Adrenal gland (tissue), 12 donors: ENCODE measurements around the gene NOL4L. TPM values are rescaled to one million over a fixed set of nuclear protein-coding genes. Genes with fewer than 3 reads are reported as not detected.
"Not testable (repeated sequence)": the region's sequence is repeated elsewhere in the genome, so short reads cannot be mapped to it uniquely, and the experiment has no call there.

ENCODE experiments used
- DNase-seq, 7 donors: peaks; one replicate each; pipeline ENCODE4 v3.0.0-alpha.2; 2019 to 2020
- H3K27ac ChIP-seq, 5 donors: fragments of 200-600 bp; sonication (generic) in 4 of 5; 1 replicate in 3 of 5; 2 replicates in 2 of 5; pipeline versions ENCODE4 v1.5.1 to v1.8.0; 2016 to 2020; ENCODE audit warnings: mild to moderate bottlenecking in 1 of 5
- H3K27me3 ChIP-seq: fragments of 200-600 bp; 2 replicates; pipeline ENCODE4 v1.8.0; 2021
- H3K36me3 ChIP-seq, 2 donors: fragments of 200-600 bp; replicated peaks in 1 of 2; 1 replicate in 1 of 2; 2 replicates in 1 of 2; pipeline versions ENCODE4 v1.5.1 to v1.8.0; 2018 to 2022
- H3K4me1 ChIP-seq, 2 donors: fragments of 200-600 bp; replicated peaks in 1 of 2; 1 replicate in 1 of 2; 2 replicates in 1 of 2; pipeline versions ENCODE4 v1.5.1 to v1.8.0; 2018 to 2021
- H3K4me3 ChIP-seq, 4 donors: fragments of 200-600 bp; sonication (generic) in 3 of 4; one replicate each; pipeline ENCODE4 v1.5.1; 2016 to 2018
- H3K9me3 ChIP-seq, 3 donors: fragments of 200-600 bp; sonication (generic) in 1 of 3; replicated peaks in 1 of 3; 1 replicate in 2 of 3; 2 replicates in 1 of 3; pipeline versions ENCODE4 v1.5.1 to v1.8.0; 2016 to 2021
- POLR2A ChIP-seq, 2 donors: fragments of 450-650 bp; IDR thresholded peaks; one replicate each; pipeline ENCODE4 v1.6.1; 2017; ENCODE audit warnings: antibody characterized with exemption in 2 of 2, mild to moderate bottlenecking in 2 of 2, moderate library complexity in 1 of 2
- WGBS, 4 donors: extraction: QIAGEN DNeasy Blood & Tissue Kit in 2 of 4; methylation state at CpG; one replicate each; pipeline versions ENCODE4 v1.1.5 to v1.1.7; 2013 to 2017; 5-methylcytosine and 5-hydroxymethylcytosine counted together
- intact Hi-C, 2 donors: fragments of 100-400 bp; cut with DNase I; formaldehyde crosslinking; loops; one replicate each; pipeline versions ENCODE4 v1.14.1 to v1.15.0; 2022 to 2023
- polyA plus RNA-seq, 3 donors: library from polyadenylated mRNA; stranded (reverse); fragments of 200-250 nt in 2 of 3; fragments of 350-450 nt in 1 of 3; fragmentation: Illumina TruSeq in 1 of 3; extraction: RNeasy Lipid Tissue Mini Kit (QIAGEN cat#74804) in 1 of 3; gene quantifications; one replicate each; pipeline ENCODE4 v1.2.3, GENCODE V29; 2013 to 2014
- total RNA-seq, 9 donors: library from RNA; depleted of rRNA in 4 of 9; stranded (reverse); fragments of >200 nt in 4 of 9; fragments of 120-200 nt in 1 of 9; fragmentation: NEBNext Ultra II Directional in 1 of 9; extraction: Animal tissue kit (Norgen Biotek cat#: 25700) in 1 of 9; gene quantifications; one replicate each; pipeline versions ENCODE4 v1.1.0 to v1.2.4, GENCODE V29; 2013 to 2023
- TF ChIP-seq, protein P1 (sequence below), 6 experiments: fragments of 450-650 bp in 4 of 6; fragments of 200-600 bp in 2 of 6; sonication (generic) in 1 of 6; IDR thresholded peaks; 1 replicate in 5 of 6; 2 replicates in 1 of 6; pipeline versions ENCODE4 v1.5.1 to v1.8.0; 2016 to 2021; ENCODE audit warnings: antibody characterized with exemption in 6 of 6, mild to moderate bottlenecking in 2 of 6, moderate library complexity in 1 of 6
- donor health status: healthy with polysubstance abuse.
- donor health status: Bipolar disorder and iron deficiency.
- donor health status: DM: yes; HTN: yes; CAD: no.
- donor health status: DM: no; HTN: no; CAD: no.
- donor health status: DM: no; HTN: no; CAD: no.
- donor health status: DM: yes; HTN: yes; CAD: no.

NOL4L gene
- total and polyA plus RNA-seq, 12 donors: 6.4 to 30.4 (median 15.7) TPM

DNA sequence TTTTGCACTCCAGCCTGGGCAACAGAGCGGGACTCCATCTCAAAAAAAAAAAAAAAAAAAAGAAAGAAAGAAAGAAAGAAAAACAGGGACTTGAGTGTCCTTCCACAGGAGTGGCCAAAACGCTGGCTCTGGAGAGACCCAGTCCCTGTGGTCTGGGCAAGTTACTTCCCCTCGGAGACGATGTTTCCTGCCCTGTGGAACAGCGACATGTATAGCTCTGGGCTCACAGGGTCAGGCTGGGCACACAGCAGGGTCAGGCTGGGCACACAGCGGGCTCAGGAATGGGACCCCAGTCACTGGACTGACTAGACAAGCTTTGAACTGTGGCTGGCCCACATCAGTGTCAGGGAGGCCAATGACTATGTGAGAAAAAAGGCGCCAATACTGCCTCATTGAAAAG, 116.3 kb downstream of the NOL4L start:
- H3K27ac ChIP-seq: peak overlapping the region in 2 of 5 donors; percentile 60 to 79
- no peak for TF ChIP-seq POLR2A (IDR thresholded peaks at IDR 0.05)
- TF ChIP-seq, protein P1, sequence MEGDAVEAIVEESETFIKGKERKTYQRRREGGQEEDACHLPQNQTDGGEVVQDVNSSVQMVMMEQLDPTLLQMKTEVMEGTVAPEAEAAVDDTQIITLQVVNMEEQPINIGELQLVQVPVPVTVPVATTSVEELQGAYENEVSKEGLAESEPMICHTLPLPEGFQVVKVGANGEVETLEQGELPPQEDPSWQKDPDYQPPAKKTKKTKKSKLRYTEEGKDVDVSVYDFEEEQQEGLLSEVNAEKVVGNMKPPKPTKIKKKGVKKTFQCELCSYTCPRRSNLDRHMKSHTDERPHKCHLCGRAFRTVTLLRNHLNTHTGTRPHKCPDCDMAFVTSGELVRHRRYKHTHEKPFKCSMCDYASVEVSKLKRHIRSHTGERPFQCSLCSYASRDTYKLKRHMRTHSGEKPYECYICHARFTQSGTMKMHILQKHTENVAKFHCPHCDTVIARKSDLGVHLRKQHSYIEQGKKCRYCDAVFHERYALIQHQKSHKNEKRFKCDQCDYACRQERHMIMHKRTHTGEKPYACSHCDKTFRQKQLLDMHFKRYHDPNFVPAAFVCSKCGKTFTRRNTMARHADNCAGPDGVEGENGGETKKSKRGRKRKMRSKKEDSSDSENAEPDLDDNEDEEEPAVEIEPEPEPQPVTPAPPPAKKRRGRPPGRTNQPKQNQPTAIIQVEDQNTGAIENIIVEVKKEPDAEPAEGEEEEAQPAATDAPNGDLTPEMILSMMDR (IDR thresholded peaks at IDR 0.05): no peak
- peaks cover 23 to 82% of the 10 kb centered on the region in 2 donors for H3K4me1 ChIP-seq
- peaks cover 0 to 10% of the 10 kb centered on the region in 2 donors for H3K36me3 ChIP-seq
- H3K27me3 ChIP-seq: no peaks in the 10 kb centered on the region
- WGBS, 4 donors: 66 to 78% (median 76%) methylated on average over 7 of the region's 7 CpGs
- no peak overlapping the region for H3K4me3 ChIP-seq
- no peaks in the 10 kb centered on the region for H3K9me3 ChIP-seq
- intact Hi-C loops: no loop called here
- no peak for DNase-seq

DNA sequence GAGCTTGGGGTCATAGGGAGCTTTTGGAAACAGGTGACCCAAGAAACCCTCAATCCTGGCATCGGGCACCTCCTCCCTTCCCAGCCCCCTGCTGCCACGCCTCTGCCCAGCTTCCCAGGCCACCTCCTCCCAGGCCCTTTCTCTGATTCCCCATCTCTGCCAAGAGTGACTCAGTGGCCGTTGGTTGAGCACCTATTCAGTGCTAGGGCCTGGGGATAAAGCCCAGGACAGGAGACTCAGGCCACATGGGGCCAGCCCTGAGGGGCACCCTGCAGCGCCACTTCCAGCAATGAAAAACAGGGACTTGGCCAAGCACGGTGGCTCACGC, 116.9 kb downstream of the NOL4L start:
- H3K27ac ChIP-seq: peak overlapping the region in 2 of 5 donors; percentile 72 to 93
- peaks cover 19 to 82% of the 10 kb centered on the region in 2 donors for H3K4me1 ChIP-seq
- 74 to 88% (median 86%) methylated on average over 5 to 6 of the region's 6 CpGs for WGBS, 4 donors
- DNase-seq: no peak
- H3K4me3 ChIP-seq: no peak overlapping the region
- no peaks in the 10 kb centered on the region for H3K9me3 ChIP-seq
- peaks cover 0 to 10% of the 10 kb centered on the region in 2 donors for H3K36me3 ChIP-seq
- no peaks in the 10 kb centered on the region for H3K27me3 ChIP-seq
- TF ChIP-seq, protein P1 (IDR thresholded peaks at IDR 0.05): no peak
- TF ChIP-seq POLR2A (IDR thresholded peaks at IDR 0.05): no peak
- intact Hi-C loops: no loop called here

DNA sequence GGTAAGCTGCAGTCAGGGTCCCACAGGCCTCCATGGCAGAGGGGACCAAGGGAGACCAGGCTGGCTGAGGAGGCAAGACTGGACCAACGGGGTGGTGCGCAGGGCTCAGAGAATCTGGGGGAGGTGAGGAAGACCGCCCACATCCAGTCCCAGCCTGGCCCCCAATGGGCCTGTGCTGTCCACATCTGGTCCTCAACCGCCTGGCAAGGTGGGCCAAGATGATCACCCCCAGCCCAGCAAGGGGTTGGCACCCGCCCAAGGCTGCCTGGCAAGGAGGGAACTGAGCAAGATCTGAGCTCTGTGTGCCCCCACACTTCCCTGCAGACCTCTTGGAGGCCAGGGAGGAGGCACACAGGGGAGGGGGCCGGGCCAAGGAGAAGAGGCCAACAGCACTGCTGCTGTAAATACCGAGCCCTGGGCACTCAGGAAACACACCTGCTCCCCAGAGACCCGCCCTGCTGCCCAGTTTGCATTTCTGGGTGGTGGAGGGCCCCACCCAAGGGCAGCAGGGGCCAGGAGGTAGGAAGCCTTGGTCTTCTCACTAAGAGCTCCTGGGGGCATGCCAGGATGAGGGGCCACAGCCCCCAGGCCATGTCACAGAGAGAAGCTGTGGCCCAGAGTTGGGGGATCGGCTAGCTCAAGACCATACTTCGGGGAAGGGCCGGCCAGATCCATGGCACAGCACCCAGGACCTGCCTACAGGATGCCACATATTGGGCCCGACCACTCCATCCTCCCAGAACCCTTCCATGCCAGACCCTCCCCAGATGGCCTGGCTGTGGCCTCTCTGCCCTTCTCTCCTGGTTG, 117.4 kb downstream of the NOL4L start:
- intact Hi-C loops: no loop called here
- TF ChIP-seq, protein P1 (IDR thresholded peaks at IDR 0.05): no peak
- no peak for TF ChIP-seq POLR2A (IDR thresholded peaks at IDR 0.05)
- Histone ChIP-seq H3K27ac (peak overlapping the region in 3 of 5 donors; percentile 57 to 93 (median 72)), H3K36me3 (peaks cover 0 to 9% of the 10 kb centered on the region in 2 donors), H3K27me3 (no peaks in the 10 kb centered on the region), H3K4me3 (no peak overlapping the region), H3K9me3 (no peaks in the 10 kb centered on the region), H3K4me1 (peaks cover 20 to 81% of the 10 kb centered on the region in 2 donors)
- no peak for DNase-seq
- WGBS, 4 donors: 87 to 91% (median 88%) methylated on average over 4 to 12 of the region's 12 CpGs

DNA sequence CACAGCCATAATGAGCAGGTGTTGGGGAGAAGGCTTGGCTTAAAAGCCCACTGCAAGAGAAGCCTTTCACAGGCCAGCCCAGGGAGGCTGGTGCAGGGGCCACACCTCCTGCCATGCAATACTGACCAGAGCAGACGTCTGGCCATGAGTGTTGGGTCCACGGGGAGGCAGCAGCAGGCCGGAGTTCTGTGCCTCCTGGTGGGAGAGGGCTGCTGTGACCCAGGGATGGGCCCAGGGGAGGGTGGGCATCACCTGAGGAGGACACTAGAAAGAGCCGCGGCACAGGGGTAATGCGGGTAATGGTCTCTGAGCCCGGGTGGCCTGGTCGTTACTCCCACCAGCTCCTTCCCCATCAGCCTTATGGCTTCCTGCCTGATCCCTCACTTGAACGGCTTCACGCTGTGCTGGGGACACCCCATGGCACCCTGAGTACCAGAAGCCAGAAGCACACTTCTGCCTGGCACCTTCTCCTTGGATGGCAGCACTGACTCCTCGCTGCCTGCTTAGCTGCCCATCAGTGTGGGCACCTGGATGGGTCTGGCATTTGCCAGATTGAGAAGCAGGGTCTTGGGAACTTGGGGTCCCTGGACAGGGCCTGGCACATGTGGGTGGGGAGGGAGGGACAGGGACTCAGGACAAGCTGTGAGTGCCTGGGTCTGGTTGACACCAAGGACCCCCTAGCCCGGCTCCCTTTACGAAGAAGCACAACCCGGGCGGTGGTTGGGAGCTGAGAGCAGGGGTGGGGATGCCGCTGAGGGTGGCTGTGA, 118.2 kb downstream of the NOL4L start:
- DNase-seq: no peak
- Histone ChIP-seq H3K27ac (peak overlapping the region in 3 of 5 donors; percentile 57 to 93 (median 72)), H3K27me3 (no peaks in the 10 kb centered on the region), H3K4me1 (peaks cover 20 to 73% of the 10 kb centered on the region in 2 donors), H3K36me3 (peaks cover 0 to 8% of the 10 kb centered on the region in 2 donors), H3K4me3 (no peak overlapping the region), H3K9me3 (no peaks in the 10 kb centered on the region)
- TF ChIP-seq, protein P1 (IDR thresholded peaks at IDR 0.05): no peak
- no peak for TF ChIP-seq POLR2A (IDR thresholded peaks at IDR 0.05)
- intact Hi-C loops: no loop called here
- WGBS, 4 donors: 71 to 80% (median 75%) methylated on average over 14 to 16 of the region's 16 CpGs; no CpG with 5 or more reads in 1 of the 4 donors

DNA sequence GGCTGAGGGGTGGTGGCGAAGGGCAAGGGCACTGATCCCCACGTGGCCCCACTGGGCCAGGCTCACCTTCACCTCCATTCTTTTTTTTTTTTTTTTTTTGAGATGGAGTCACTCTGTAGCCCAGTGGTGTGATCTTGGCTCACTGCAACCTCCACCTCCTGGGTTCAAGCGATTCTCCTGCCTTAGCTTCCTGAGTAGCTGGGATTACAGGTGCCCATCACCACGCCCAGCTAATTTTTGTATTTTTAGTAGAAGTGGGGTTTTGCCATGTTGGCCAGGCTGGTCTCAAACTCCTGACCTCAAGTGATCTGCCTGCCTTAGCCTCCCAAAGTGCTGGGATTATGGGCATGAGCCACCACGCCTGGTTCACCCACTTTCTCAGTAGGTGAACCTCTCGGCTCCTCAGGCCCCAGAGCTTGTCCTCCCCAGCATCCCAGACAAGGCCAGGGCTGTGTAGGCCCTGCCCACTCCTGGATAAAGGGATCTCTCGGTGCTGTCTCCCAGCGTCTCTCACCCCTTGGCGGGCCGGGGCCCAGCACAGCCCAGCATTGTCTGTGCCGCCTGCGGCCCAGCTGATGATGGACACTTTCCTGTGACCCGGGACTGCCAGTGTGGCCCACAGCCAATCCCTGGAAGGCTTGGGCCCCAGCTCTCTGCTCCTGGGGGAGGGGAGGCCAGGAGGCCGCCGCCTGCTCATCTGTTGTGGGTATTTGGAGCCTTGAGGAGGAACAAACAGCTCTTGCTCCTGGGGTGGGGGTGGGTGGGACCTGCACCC, 119.0 kb downstream of the NOL4L start:
- H3K27me3 ChIP-seq, H3K9me3 ChIP-seq, H3K36me3 ChIP-seq, intact Hi-C loops: not testable (repeated sequence)
- 25 to 48% (median 42%) methylated on average over 8 to 15 of the region's 15 CpGs for WGBS, 4 donors
- peak in 4 of 7 donors; percentile 50 to 74 (median 66) for DNase-seq
- peak overlapping the region in 1 of 4 donors; percentile 15 for H3K4me3 ChIP-seq
- peaks cover 20 to 66% of the 10 kb centered on the region in 2 donors for H3K4me1 ChIP-seq
- peak overlapping the region; percentile 39 to 93 (median 72) for H3K27ac ChIP-seq
